ENCODE data around the gene AEBP2.

DNA sequence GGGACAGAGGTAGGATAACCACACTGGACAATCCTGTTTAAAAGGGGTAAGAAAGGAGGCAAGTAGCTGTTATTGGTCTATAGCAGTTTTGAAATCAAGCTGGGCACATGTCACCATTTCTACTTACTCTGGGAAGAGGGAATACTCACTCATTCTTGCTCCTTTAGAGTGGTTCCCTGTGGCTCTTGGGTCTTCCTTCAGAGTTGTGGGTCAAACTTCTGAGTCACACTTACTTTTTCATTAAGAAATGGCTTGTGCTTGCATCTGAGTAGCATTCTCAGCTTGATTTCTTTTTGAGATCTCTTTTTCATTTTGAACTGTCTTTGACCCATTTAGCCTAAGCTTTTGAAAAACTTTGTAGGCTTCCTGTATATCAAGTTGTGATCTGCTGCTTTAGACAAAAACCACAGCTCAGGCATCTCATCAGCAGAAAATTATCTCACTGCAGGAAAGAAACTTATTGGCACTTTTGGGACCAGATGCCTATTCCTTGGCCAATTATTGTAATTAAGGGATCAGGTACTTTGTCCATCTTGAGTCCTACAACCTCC, 122.2 kb downstream of the AEBP2 start:
- TF ChIP-seq, protein P1, sequence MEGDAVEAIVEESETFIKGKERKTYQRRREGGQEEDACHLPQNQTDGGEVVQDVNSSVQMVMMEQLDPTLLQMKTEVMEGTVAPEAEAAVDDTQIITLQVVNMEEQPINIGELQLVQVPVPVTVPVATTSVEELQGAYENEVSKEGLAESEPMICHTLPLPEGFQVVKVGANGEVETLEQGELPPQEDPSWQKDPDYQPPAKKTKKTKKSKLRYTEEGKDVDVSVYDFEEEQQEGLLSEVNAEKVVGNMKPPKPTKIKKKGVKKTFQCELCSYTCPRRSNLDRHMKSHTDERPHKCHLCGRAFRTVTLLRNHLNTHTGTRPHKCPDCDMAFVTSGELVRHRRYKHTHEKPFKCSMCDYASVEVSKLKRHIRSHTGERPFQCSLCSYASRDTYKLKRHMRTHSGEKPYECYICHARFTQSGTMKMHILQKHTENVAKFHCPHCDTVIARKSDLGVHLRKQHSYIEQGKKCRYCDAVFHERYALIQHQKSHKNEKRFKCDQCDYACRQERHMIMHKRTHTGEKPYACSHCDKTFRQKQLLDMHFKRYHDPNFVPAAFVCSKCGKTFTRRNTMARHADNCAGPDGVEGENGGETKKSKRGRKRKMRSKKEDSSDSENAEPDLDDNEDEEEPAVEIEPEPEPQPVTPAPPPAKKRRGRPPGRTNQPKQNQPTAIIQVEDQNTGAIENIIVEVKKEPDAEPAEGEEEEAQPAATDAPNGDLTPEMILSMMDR (IDR thresholded peaks at IDR 0.05): no peak
- no peak for TF ChIP-seq POLR2A (IDR thresholded peaks at IDR 0.05)

All from adrenal gland (tissue), 5 donors.